ENCODE measurements around the gene KASH5. TPM values are rescaled to one million over a fixed set of nuclear protein-coding genes. Genes with fewer than 3 reads are reported as not detected.

KASH5 gene
- total RNA-seq, 2 experiments from 2014 or later = 12.0 to 16.3 TPM

- no peak for DNase-seq (ENCODE audit: low spot score)
- TF ChIP-seq CTCF (conservative IDR thresholded peaks at IDR 0.05; ENCODE audit: low read length) (no peak), EZH2phosphoT487 (IDR thresholded peaks at IDR 0.05; ENCODE audit: borderline replicate concordance, low read depth, low read length) (no peak)
- BruUV-seq (replicated peaks) = no TSS peak
- no peak overlapping the region for H3K4me3 ChIP-seq (ENCODE audit: low read depth, low read length, poor library complexity, severe bottlenecking)
- no peak overlapping the region for H3K4me2 ChIP-seq (ENCODE audit: low read length)
- H3K9me3 ChIP-seq (ENCODE audit: low read length) = peaks cover 16% of the 10 kb centered on the region; the same call in 1 of the 2 replicates
- H3K9me2 ChIP-seq (ENCODE audit: insufficient read depth, low read length) = no peaks in the 10 kb centered on the region
- peaks cover 16% of the 10 kb centered on the region for H3K4me1 ChIP-seq (ENCODE audit: insufficient read depth, low read length, poor library complexity, severe bottlenecking)
- ChIA-PET POLR2A (interaction anchor here (0.5 to 1.1 kb wide), 2 partner anchors 10 to 24 kb away, joined by 3 to 4 read pairs; no protein-coding TSS in a partner anchor), CTCF (ENCODE audit: unreplicated experiment) (no interaction called here)
- no peaks in the 10 kb centered on the region for H3K79me2 ChIP-seq (ENCODE audit: insufficient read depth, low read depth, low read length)
- no peaks in the 10 kb centered on the region for H4K20me1 ChIP-seq (ENCODE audit: insufficient read depth, low read length)
- intact Hi-C loops (cut with micrococcal nuclease; ENCODE audit: unreplicated experiment) = no loop called here
- no peaks in the 10 kb centered on the region; the same call in 1 of the 2 replicates for H3K36me3 ChIP-seq (ENCODE audit: insufficient read depth, low read length)
- no peak overlapping the region for H3K27ac ChIP-seq (ENCODE audit: low read depth, low read length, poor library complexity, severe bottlenecking)
- H2AFZ ChIP-seq (ENCODE audit: low read length) = no peak overlapping the region
These were observed 7.7 kb upstream of the KASH5 start for GRCh38 chr19:49380391-49380790.

DNA sequence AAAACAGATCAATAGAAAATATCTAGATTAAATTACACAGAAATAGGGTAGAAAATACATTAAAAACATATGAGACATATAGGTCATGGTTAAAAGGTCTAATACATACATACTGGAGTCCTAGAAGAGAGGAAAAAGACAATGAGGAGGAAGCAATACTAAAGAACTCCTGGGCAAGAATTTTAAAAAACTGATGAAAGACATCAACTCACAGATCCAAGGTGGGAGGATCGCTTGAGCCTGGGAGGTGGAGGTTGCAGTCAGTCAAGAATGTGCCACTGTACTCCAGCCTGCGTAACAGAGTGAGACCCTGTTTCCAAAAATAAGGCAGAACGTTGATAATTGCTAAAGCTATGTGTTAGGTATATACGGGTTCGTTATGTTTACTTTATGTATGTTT is 5.4 kb upstream of the KASH5 start:
- Histone ChIP-seq H3K4me3 (ENCODE audit: low read depth, low read length, poor library complexity, severe bottlenecking) (no peak overlapping the region), H3K4me1 (ENCODE audit: insufficient read depth, low read length, poor library complexity, severe bottlenecking) (peaks cover 29% of the 10 kb centered on the region), H3K4me2 (ENCODE audit: low read length) (no peak overlapping the region), H3K36me3 (ENCODE audit: insufficient read depth, low read length) (no peaks in the 10 kb centered on the region; the same call in 1 of the 2 replicates), H2AFZ (ENCODE audit: low read length) (no peak overlapping the region), H3K79me2 (ENCODE audit: insufficient read depth, low read depth, low read length) (no peaks in the 10 kb centered on the region), H4K20me1 (ENCODE audit: insufficient read depth, low read length) (no peaks in the 10 kb centered on the region), H3K9me3 (ENCODE audit: low read length) (peaks cover 16% of the 10 kb centered on the region; the same call in 1 of the 2 replicates), H3K27ac (ENCODE audit: low read depth, low read length, poor library complexity, severe bottlenecking) (no peak overlapping the region), H3K9me2 (ENCODE audit: insufficient read depth, low read length) (no peaks in the 10 kb centered on the region)
- BruUV-seq (replicated peaks) = no TSS peak
- ChIA-PET CTCF (ENCODE audit: unreplicated experiment) (no interaction called here), POLR2A (interaction anchor here (0.7 kb wide), 2 partner anchors 16 to 288 kb away, joined by 3 to 5 read pairs; no protein-coding TSS in a partner anchor)
- no peak for DNase-seq (ENCODE audit: low spot score)
- intact Hi-C loops (cut with micrococcal nuclease; ENCODE audit: unreplicated experiment) = no loop called here
- TF ChIP-seq EZH2phosphoT487 (IDR thresholded peaks at IDR 0.05; ENCODE audit: borderline replicate concordance, low read depth, low read length) (no peak), CTCF (conservative IDR thresholded peaks at IDR 0.05; ENCODE audit: low read length) (no peak)

GRCh38 chr19:49383599-49383998 is 4.5 kb upstream of the KASH5 start:
- BruUV-seq (replicated peaks) = no TSS peak
- Histone ChIP-seq H3K4me3 (ENCODE audit: low read depth, low read length, poor library complexity, severe bottlenecking) (no peak overlapping the region), H3K79me2 (ENCODE audit: insufficient read depth, low read depth, low read length) (no peaks in the 10 kb centered on the region), H3K36me3 (ENCODE audit: insufficient read depth, low read length) (no peaks in the 10 kb centered on the region; the same call in 1 of the 2 replicates), H3K9me2 (ENCODE audit: insufficient read depth, low read length) (no peaks in the 10 kb centered on the region), H4K20me1 (ENCODE audit: insufficient read depth, low read length) (no peaks in the 10 kb centered on the region), H3K4me1 (ENCODE audit: insufficient read depth, low read length, poor library complexity, severe bottlenecking) (peaks cover 36% of the 10 kb centered on the region), H3K4me2 (ENCODE audit: low read length) (no peak overlapping the region), H2AFZ (ENCODE audit: low read length) (no peak overlapping the region), H3K9me3 (ENCODE audit: low read length) (peaks cover 16% of the 10 kb centered on the region; the same call in 1 of the 2 replicates), H3K27ac (ENCODE audit: low read depth, low read length, poor library complexity, severe bottlenecking) (no peak overlapping the region)
- ChIA-PET POLR2A (interaction anchor here (0.7 to 1.1 kb wide), 3 partner anchors 37 to 289 kb away, joined by 4 to 5 read pairs (median 5); no protein-coding TSS in a partner anchor), CTCF (ENCODE audit: unreplicated experiment) (no interaction called here)
- DNase-seq (ENCODE audit: low spot score) = no peak
- intact Hi-C loops (cut with micrococcal nuclease; ENCODE audit: unreplicated experiment) = no loop called here
- no peak for TF ChIP-seq EZH2phosphoT487 (IDR thresholded peaks at IDR 0.05; ENCODE audit: borderline replicate concordance, low read depth, low read length)
- no peak for TF ChIP-seq CTCF (conservative IDR thresholded peaks at IDR 0.05; ENCODE audit: low read length)

All from OCI-LY7 (cell line).